Liver (tissue), 3 donors: ENCODE results near the gene GZMA.

Experiments
- CTCF ChIP-seq: fragments of 150-350 bp; IDR thresholded peaks from 2 replicates; pipeline ENCODE4 v1.5.1; 2017; ENCODE audit warnings: improper control_type of control experiment, low read depth, low read length; ENCODE audit not compliant: missing input control
- FOXA1 ChIP-seq: IDR thresholded peaks from 2 replicates; pipeline ENCODE4 v1.6.1; 2016; ENCODE audit warnings: antibody characterized with exemption
- MAX ChIP-seq: IDR thresholded peaks from 2 replicates; pipeline ENCODE4 v1.6.1; 2016; ENCODE audit warnings: antibody characterized with exemption
- RAD21 ChIP-seq, 2 donors: IDR thresholded peaks; 2 replicates each; pipeline ENCODE4 v1.6.1; 2016; ENCODE audit warnings: antibody characterized with exemption in 2 of 2, mild to moderate bottlenecking in 2 of 2
- TAF1 ChIP-seq: conservative IDR thresholded peaks from 2 replicates; pipeline ENCODE4 v1.6.1; 2016; ENCODE audit warnings: antibody characterized with exemption, mild to moderate bottlenecking
- YY1 ChIP-seq: IDR thresholded peaks from 2 replicates; pipeline ENCODE4 v1.6.1; 2016; ENCODE audit warnings: antibody characterized with exemption, mild to moderate bottlenecking
- donor health status: healthy.
- donor health status: healthy.

GRCh38 chr5:55110217-55110616 lies 7.8 kb downstream of the GZMA start:
- TF ChIP-seq CTCF (no peak), TAF1 (no peak), YY1 (no peak), MAX (no peak), RAD21 (IDR thresholded peaks at IDR 0.05) (no peak), FOXA1 (no peak)
